HG03196 (cell line): ENCODE data around the gene PARD6G.

Source experiments
- ATAC-seq: cut with Tn5 transposase; IDR thresholded peaks from one replicate; pipeline ENCODE4 v1.9.1; 2021; ENCODE audit not compliant: unreplicated experiment

The PARD6G gene

DNA sequence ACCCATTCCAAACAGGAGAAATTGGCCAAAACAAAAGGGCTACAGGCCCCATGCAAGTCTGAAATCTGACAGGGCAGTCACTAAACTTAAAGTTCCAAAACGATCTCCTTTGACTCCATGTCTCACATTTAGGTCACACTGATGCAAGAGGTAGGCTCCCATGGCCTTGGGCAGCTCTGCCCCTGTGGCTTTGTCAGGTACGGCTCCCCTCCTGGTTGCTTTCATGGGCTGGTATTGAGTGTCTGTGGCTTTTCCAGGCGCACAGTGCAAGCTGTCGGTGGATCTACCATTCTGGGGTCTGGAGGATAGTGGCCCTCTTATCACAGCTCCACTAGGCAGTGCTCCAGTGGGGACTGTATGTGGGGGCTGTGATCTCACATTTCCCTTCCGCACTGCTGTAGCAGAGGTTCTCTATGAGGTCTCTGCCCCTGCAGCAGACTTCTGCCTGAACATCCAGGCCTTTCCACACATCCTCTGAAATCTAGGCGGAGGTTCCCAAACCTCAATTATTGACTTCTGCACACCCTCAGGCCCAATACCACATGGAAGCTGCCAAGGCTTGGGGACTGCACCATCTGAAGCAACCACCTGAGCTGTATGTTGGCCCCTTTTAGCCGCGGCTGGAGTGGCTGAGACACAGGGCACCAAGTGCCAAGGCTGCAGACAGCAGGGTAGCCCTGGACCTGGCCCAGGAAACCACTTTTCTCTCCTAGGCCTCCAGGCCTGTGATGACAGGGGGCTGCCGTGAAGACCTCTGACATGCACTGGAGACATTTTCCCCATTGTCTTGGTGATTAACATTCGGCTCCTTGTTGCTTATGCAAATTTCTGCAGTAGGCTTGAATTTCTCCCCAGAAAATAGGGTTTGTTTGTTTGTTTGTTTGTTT is 28.7 kb downstream of the PARD6G start:
- no peak for ATAC-seq

DNA sequence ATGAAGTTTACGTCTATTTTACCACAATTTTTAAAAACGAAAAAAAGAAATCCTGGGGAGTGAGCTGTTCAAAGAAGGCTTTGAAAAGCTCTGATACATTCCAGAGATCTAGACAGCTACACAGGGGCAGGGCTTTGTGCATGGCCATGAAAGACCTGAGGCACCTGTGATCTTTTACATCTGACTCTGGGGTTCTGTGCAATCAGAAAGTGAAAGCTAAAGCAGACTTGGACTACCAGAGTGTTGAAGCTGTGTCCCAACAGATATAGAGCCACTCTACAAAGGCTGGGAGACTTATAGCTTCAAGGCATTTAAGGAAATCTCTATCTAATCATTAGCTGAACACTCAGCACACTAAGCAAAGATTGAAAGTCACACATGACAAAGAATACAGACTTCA is 34.1 kb downstream of the PARD6G start:
- peak; percentile 43 for ATAC-seq

DNA sequence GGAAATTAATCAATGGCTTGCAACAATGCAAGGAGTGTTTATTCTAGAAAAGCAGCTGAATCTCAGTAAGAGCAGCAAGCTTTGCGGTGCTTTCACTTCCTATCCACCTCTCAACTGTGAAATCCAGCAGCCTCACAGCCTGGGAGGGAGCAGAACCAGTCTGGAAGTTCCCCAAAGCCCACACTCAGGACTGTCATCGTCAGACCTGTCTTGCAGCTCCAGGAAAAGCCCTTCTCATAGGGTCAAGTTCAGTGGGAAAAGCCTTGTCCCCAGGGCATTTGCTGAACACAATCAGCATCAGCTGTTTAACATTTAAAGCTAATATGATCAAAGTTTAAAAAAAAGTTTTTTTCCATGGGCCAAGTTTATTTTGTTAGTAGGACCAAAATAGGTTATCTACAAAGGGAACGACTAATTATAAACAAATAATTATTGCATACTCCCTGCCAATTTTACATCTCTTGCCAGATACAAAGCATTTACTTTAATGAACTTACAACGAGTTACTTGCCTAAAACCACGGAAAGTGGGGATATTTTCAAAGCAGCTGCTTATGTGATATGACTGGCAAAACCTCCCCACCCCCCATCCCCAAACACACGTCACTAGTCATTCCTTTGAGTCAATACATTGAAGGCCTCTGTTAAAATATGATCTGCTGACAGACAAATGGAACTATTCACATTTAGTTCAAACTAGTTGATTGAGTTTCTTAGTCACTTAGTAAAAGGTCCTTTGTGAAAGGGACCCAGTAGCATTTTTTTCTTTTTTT is 36.8 kb downstream of the PARD6G start:
- ATAC-seq = no peak

DNA sequence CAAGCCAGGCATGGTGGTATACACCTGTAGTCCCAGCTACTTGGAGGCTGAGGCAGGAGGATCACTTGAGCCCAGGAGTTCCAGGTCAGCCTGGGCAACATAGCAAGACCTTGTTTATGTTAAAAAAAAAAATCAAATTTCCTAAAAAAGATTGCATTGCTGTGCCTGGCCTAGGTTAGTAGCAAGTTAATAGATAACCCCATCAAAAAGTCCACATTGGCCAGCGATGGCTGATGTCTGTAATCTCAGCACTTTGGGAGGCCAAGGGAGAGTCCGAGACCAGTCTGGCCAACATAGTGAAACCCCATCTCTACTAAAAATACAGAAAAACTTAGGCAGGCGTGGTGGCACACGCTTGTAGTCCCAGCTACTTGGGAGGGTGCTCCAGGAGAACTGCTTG is 38.7 kb downstream of the PARD6G start:
- ATAC-seq = no peak

DNA sequence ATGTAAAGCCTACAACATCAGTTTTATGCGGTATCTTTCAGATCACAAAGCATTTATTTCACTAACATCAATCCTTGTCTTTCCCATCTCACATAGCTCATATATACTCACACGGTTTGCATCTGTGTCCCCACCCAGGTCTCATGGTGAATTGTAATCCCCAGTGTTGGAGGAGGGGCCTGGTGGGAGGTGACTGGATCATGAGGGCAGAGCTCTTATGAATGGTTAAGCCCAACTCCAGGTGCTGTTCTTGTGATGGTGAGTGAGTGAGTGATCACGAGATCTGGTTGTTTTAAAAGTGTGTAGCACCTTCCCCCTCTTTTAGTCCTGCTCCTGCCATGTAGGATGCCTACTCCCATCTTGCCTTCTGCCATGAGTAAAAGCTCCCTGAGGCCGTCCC is 42.0 kb downstream of the PARD6G start:
- no peak for ATAC-seq

DNA sequence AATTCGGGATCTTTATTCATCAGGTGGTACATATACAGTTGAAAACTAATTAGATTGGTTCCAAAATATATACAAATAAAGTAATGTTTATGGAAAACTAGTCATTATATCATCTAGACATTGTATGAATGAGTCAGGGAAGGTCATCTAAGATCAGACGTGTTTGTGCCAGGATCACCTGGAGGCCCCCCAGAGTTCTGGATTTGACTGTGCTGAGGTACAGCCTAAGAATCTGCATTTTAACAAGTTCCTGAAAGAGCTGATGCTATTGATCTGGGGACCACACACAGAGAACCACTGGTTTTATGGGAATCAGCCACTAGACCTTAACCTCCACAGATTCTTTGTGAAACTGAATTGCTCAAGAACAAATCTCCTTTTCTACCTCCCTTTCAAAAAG is 43.2 kb downstream of the PARD6G start:
- ATAC-seq = no peak

DNA sequence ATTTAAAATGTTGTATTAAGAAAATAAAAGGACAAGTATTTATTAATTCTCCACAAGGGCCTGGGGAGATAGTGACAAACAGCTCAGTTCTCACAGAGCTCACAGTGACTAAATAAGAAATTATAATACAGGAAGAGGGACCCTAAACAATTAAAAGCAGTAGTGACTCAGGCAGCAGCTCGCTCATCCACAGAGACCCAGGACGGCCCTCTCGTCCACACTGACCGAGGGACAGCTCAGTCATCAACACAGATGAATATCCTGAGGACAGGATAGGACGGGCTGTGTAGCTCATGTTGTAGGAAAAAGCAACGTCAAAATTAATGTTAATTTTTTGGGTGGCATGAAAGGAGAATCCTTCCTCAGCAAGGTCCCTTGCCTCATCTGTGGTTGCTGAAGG is 44.1 kb downstream of the PARD6G start:
- no peak for ATAC-seq

DNA sequence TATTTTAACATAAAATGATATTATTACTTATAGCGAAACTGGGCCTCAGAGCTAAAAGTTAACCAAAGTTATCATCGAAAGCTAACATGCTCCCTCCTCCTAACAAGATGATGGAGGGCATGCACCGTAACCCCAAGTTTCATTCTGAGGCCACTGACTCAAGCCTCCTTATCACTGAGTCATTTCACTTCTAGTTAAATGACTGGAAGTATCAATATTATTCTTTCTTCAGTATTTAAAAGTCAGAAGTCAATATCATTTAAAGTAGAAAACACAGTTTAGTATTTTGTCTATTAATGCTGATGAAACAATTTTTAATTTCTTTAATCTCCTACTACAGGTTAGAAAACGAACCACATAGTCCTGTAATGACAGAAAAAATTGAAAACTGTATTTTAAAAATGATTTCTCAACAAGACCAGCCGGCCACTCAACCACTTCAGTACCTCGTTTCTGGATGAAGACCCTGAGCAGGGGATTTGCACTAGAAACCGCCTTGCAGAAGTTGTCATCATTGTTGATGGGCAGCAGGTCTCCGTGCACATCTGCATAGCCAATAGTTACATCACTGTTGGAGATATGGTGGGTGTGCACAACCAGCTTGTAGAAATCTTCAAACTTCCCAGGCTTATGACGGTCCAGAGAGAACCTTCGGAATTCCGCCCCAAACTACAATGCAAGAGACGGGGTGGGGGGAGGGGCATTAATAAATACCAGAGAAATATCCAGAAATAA is 44.9 kb downstream of the PARD6G start:
- peak; percentile 81 for ATAC-seq

DNA sequence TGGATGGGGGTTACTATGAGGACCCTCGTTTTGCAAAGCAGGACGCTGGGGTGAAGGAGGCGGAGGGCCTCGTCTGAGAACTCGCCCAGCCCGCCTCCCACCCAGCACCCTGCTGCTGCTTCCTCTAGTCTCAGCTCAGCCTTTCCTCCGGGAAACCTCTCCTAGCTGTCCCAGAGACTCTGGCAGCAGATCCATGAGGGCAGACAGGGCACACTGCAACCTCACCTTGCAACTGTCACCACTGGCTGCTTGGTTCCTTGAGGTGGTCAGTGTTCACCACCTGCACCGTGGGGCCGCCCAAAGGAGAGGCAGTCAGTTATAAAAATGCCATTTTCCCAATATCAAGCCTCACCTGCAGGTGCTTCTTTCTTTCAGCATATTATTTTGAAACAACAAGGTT is 45.6 kb downstream of the PARD6G start:
- ATAC-seq = peak; percentile 8

DNA sequence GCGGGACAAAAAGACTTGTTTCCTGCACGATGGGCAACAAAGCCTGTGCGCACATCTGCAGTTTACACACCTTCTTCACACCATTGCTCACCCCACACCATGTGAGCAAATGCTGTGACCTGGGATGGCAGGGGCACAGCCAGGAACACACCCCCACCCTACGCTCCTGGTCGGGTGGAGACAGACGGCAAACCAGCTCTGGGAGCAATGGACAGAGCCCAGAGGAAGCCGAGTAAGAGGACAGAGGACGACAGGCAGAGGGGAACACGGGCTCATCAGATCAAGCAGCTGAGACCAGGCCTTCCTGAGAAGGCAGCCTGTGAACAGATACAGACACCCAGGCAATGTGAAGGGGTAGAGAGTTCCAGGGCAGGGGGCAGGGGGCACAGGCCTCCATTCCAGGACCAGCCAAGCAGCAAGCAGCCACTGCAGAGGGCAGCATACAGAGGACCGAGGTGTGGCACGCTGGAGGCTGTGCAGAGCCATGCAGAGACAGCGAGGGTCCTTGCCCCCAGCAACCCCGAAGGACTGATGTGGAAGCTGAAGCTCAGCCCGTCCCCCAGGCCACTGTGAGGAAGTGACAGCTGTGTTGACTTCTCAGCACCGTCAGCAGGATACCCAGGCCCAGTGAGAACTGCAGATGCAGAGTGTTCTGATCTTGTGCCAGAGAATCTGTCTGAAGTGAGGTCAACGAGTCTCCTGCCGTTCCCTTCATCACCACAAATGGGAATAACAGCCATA is 46.2 kb downstream of the PARD6G start:
- ATAC-seq = no peak

DNA sequence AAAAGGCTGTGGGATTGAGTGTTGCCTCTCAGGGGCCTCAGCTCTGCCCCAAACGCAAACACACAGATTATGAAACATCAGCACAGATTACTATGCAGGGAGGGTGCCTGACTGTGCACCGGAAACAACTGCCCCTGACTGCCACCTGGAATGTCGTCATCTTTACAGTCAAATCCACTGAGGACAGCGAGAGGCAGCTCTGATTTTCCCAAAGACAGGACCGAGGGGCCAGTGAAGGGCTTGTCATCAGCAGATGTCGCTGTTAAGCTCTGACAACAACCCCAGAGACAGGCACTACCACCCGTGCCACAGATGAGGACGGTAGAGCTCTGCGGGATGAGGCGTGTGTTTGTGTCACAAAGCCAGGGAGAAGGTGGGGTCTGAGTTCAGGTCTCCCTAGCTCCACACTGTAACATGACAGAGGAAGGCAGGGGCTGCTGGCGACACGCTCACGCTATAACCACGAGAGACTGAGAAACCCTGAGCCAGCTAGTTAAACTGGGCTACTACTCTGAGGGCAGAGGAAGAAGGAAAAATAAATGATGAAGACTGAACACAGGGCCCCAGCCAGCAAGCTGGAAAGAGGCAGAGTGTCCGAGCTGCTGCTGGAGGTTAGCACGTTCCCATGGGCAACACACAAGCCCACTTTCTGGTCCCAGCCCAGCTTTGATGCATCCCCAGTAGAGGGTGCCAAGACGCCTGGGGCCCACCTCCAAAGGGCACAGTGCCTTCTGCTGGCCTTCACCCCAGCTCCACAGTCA is 47.0 kb downstream of the PARD6G start:
- ATAC-seq = no peak

DNA sequence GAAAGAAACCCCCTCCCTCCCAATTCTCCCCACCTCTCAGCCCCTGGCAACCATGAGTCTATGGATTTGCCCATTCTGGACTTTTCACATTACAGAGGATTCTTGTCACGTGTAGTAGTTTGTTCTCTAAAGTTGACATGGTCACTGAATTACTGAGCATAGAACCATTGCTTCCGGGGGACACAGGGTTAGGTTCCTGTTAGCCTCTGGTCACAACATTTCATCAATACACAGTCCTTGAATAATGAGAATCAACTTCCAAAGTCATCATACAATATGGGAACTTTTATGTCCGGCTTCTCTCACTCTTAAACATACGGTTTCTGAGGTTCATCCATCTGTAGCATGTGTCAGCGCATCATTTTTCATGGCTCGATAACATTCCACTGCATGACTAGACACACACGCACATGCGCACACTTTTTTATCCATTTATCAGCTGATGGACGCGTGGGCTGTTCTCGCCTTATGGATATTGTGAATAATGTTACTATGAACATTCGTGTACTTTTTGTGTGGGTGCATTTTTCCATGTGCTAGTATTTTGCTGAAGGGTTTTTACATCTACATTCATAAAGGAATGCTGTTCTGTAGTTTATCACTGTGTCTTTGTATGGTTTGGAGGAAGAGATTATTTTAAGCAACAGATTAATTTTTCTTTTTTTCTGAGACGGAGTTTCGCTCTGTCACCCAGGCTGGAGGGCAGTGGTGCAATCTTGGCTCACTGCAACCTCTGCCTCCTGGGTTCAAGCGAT is 48.1 kb downstream of the PARD6G start:
- no peak for ATAC-seq

DNA sequence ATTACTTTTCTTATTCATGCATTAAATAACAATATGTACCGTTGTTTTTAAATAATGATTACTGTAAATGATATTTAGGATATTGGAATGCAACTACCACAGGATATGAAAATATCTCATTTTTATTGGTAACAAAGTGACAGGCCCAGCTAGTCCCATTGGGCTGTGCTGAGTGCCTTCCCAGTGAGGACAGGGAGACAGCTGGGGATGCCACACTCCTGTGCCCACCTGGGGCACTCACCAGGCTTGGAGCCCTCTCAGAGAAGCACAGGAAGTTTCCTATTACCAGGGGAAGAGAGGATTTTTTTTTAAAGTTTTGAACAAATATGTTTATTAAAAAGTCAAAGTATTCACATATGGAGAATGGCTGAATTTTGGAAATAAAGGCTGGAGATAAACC is 48.9 kb downstream of the PARD6G start:
- no peak for ATAC-seq

DNA sequence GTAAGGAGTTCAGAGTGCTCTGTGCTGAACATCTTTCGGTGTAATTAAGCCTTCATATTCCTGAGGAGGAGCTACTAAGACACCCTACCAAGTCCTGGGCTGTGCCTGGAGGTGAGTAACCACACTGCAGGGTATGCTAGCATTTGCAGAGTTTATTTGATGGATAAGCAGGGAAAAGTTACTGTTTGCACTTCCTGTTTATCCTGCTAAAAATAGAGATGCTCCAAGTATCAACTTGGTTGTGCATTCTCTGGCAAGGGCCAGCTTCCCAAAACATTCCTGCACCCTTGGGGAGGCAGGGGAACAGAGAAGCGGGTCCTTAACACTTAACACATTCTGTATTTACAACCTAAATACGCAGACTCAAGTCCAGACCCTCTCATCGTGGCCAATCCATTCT is 49.8 kb downstream of the PARD6G start:
- no peak for ATAC-seq

DNA sequence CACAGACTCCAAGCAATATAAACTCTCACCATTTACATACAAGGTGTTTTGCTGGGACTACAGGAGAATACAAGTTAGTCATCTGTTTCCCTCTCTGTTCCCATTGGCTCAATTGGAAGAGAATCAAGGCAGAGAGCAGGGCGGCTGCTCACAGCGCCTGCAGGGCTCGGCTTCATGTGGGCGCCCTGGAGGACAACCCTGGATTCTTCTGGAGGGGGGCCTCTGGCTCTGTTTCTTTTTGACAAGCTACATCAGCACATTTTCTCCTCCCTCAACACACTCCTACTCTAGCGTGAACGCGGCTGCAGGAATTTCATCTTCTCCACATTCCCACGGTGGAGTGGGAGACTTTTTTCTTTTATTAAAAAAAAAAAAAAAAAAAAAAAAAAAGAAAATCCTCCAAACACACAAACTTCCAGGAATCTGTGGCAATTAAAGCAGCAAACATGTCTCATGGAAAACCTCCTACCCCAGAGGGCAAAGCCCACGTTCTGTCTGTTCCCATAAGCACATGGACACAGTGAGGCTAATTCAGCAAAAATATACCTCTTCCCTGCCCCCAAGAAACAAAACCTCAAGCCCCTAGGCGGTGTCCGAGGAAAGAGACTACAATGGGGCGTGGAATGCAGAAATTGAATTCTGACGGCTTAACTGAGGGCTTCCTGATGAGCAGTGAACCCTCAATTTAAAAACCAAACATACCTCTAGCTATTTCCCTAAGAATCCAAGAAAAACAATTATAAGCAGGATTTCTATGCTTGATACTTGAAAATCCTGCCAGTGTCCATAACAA is 50.6 kb downstream of the PARD6G start:
- ATAC-seq = no peak

DNA sequence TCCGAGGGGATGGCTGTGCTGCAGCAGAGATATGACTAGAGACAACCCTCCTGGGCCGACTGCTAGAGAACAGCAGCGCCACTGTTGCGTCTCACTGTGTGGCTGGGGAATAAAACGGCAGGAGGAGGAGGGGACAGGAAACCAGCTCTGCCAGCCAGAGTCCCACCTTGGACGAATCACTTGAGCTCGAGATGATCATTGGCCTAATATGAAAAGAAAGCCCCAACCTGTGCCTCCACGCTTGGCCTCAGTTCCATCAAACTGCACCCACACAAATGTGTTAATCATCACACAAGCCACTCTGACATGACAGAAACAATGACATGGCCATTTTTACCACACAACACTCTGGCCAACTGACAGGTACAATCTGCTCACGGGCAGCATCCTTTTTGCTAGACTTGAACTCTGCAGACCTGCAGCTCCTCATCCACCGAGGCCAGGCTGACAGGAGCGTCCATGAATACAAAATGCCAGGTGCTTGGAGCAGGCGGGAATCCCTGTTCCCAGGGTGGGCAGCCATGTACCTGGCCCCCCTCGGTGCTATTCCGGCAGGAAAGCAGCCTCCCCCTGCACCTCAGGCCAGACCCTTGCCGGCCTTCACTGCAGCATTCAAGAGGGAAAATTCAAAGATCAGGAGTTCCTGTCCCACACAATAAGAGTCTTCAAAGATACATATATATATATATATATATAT is 52.3 kb downstream of the PARD6G start:
- ATAC-seq = peak; percentile 80

DNA sequence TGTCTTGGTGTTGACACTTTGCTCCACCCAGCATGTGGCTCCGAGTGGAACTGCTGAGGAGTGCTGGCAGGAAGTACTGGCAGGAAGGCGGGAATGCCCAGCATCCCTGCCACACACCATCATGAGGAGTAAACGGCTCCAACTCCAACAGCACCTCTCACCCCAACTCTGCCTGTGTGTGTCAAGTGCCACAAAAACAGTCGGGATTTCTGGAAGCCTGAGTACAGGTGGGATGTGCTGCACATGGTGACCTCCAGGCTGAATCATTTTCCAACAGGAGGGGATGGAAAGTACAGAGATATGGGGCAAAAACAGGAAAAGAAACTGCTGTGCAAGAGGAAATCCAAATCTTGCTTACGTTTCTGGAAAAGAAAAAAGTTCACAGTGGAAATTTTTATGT is 53.6 kb downstream of the PARD6G start:
- ATAC-seq = no peak
